Measurements from ENCODE around the gene CADM1.

- TF ChIP-seq CTCF (conservative IDR thresholded peaks at IDR 0.05; ENCODE audit: low read depth in 2 of 2) (no peak), REST (IDR thresholded peaks at IDR 0.05; ENCODE audit: unreplicated experiment) (no peak), STAT1 (IDR thresholded peaks at IDR 0.05; ENCODE audit: unreplicated experiment) (no peak), EZH2 (IDR thresholded peaks at IDR 0.05; ENCODE audit: low read depth, unreplicated experiment) (no peak), POLR2AphosphoS5 (IDR thresholded peaks at IDR 0.05; ENCODE audit: low read depth) (no peak)
Measured at GRCh38 chr11:115162919-115163318, 341.3 kb downstream of the CADM1 start.
